Left ventricle myocardium inferior (tissue), 1 donor: ENCODE results near the gene PPM1M. TPM values are rescaled to one million over a fixed set of nuclear protein-coding genes. Genes with fewer than 3 reads are reported as not detected.

ENCODE experiments used
- DNase-seq: peaks from one replicate; pipeline ENCODE4 v3.0.0-alpha.2; 2020
- H3K27ac ChIP-seq: fragments of 200-600 bp; replicated peaks from 2 replicates; pipeline ENCODE4 v1.8.0; 2021
- H3K27me3 ChIP-seq: fragments of 200-600 bp; 2 replicates; pipeline ENCODE4 v1.8.0; 2021; ENCODE audit warnings: low read depth
- H3K36me3 ChIP-seq: fragments of 200-600 bp; 2 replicates; pipeline ENCODE4 v1.8.0; 2021
- H3K4me1 ChIP-seq: fragments of 200-600 bp; 2 replicates; pipeline ENCODE4 v1.8.0; 2021
- H3K4me3 ChIP-seq: fragments of 200-600 bp; 2 replicates; pipeline ENCODE4 v1.8.0; 2021; ENCODE audit warnings: mild to moderate bottlenecking, moderate library complexity
- H3K9me3 ChIP-seq: fragments of 200-600 bp; replicated peaks from 2 replicates; pipeline ENCODE4 v1.8.0; 2021
- CTCF ChIP-seq: fragments of 200-600 bp; IDR thresholded peaks from 2 replicates; pipeline ENCODE4 v1.8.0; 2021; ENCODE audit warnings: antibody characterized with exemption, mild to moderate bottlenecking, borderline replicate concordance
- intact Hi-C: fragments of 100-400 bp; cut with micrococcal nuclease; formaldehyde crosslinking; loops from one replicate; pipeline ENCODE4 v1.11.0; 2022
- total RNA-seq: library from RNA; stranded (reverse); fragmentation: NEBNext Ultra II Directional; extraction: Animal tissue kit (Norgen Biotek cat#: 25700); gene quantifications from one replicate; pipeline ENCODE4 v1.2.1, GENCODE V29; 2021
- donor health status: DM: no; HTN: yes; CAD: no; lungs with severe emphysema.

PPM1M gene
- total RNA-seq, 1 donor from 2014 or later, result 9.2 TPM

GRCh38 chr3:52210550-52211046 is 35.0 kb upstream of the PPM1M start:
- intact Hi-C loops, result loop anchor here (10.0 kb wide), 1 partner anchor 56 kb away; the partner anchor contains the start of gene POC1A

GRCh38 chr3:52211268-52211891 is 34.2 kb upstream of the PPM1M start:
- Histone ChIP-seq H3K9me3 (no peaks in the 10 kb centered on the region), H3K4me3 (no peak overlapping the region), H3K27me3 (no peaks in the 10 kb centered on the region), H3K27ac (no peak overlapping the region), H3K36me3 (peaks cover 97% of the 10 kb centered on the region), H3K4me1 (peaks cover 25% of the 10 kb centered on the region)
- no peak for TF ChIP-seq CTCF
- no peak for DNase-seq
- intact Hi-C loops, result loop anchor here (10.0 kb wide), 1 partner anchor 57 kb away; the partner anchor contains the start of gene POC1A

More at GRCh38 chr3:52210550-52211046, 35.0 kb upstream of the PPM1M start:
- TF ChIP-seq CTCF, result no peak
- peaks cover 100% of the 10 kb centered on the region for H3K36me3 ChIP-seq
- no peaks in the 10 kb centered on the region for H3K27me3 ChIP-seq
- peaks cover 18% of the 10 kb centered on the region for H3K4me1 ChIP-seq
- no peak overlapping the region for H3K27ac ChIP-seq
- H3K4me3 ChIP-seq, result no peak overlapping the region
- no peaks in the 10 kb centered on the region for H3K9me3 ChIP-seq
- DNase-seq, result no peak

GRCh38 chr3:52213005-52213404 is 32.6 kb upstream of the PPM1M start:
- intact Hi-C loops, result loop anchor here (10.0 kb wide), 1 partner anchor 58 kb away; the partner anchor contains the start of gene POC1A
- no peak overlapping the region for H3K27ac ChIP-seq

GRCh38 chr3:52213901-52214300 is 31.7 kb upstream of the PPM1M start:
- Histone ChIP-seq H3K27me3 (no peaks in the 10 kb centered on the region), H3K36me3 (peaks cover 72% of the 10 kb centered on the region), H3K27ac (no peak overlapping the region), H3K4me1 (peaks cover 46% of the 10 kb centered on the region), H3K4me3 (no peak overlapping the region), H3K9me3 (no peaks in the 10 kb centered on the region)
- DNase-seq, result no peak
- intact Hi-C loops, result loop anchor here (10.0 kb wide), 1 partner anchor 59 kb away; the partner anchor contains the start of gene POC1A
- TF ChIP-seq CTCF, result no peak

More at GRCh38 chr3:52213005-52213404, 32.6 kb upstream of the PPM1M start:
- TF ChIP-seq CTCF, result no peak
- Histone ChIP-seq H3K27me3 (no peaks in the 10 kb centered on the region), H3K4me3 (no peak overlapping the region), H3K36me3 (peaks cover 81% of the 10 kb centered on the region), H3K9me3 (no peaks in the 10 kb centered on the region), H3K4me1 (peaks cover 42% of the 10 kb centered on the region)
- DNase-seq, result no peak

- peaks cover 57% of the 10 kb centered on the region for H3K36me3 ChIP-seq
These were observed 30.2 kb upstream of the PPM1M start for GRCh38 chr3:52215351-52215750.

More at GRCh38 chr3:52215351-52215750, 30.2 kb upstream of the PPM1M start:
- Histone ChIP-seq H3K27ac (peak overlapping the region; percentile 86), H3K27me3 (no peaks in the 10 kb centered on the region), H3K4me1 (peaks cover 59% of the 10 kb centered on the region), H3K9me3 (no peaks in the 10 kb centered on the region), H3K4me3 (no peak overlapping the region)
- intact Hi-C loops, result loop anchor here (10.0 kb wide), 1 partner anchor 61 kb away; the partner anchor contains the start of gene POC1A
- no peak for DNase-seq
- TF ChIP-seq CTCF, result no peak
